RWPE2 (cell line): Measurements from ENCODE around the gene FCRLB.
A peak's percentile ranks its signal among the peaks of the same experiment; 100 is the strongest.

ENCODE experiments used
- ATAC-seq: fragments of 200-7000 bp; cut with Tn5 transposase; 3 replicates; pipeline ENCODE4 v1.9.1; 2021; ENCODE audit warnings: low read depth
- DNase-seq: peaks from one replicate; pipeline ENCODE4 v3.0.0-alpha.2; 2020; ENCODE audit warnings: low spot score
- H3K27ac ChIP-seq: fragments of 450-650 bp; 2 replicates; pipeline ENCODE4 v1.5.1; 2017; ENCODE audit warnings: mild to moderate bottlenecking; ENCODE audit not compliant: poor library complexity, severe bottlenecking
- H3K27me3 ChIP-seq: fragments of 250-450 bp; sonication (Bioruptor Pico); 2 replicates; pipeline ENCODE4 v1.5.1; 2021; ENCODE audit warnings: mild to moderate bottlenecking, moderate library complexity; ENCODE audit not compliant: insufficient read depth, poor library complexity, severe bottlenecking
- H3K36me3 ChIP-seq: fragments of 250-450 bp; sonication (Bioruptor Pico); 2 replicates; pipeline ENCODE4 v1.5.1; 2020; ENCODE audit warnings: low read depth, mild to moderate bottlenecking, moderate library complexity
- H3K4me1 ChIP-seq: fragments of 250-450 bp; sonication (Bioruptor Pico); 2 replicates; pipeline ENCODE4 v1.5.1; 2021; ENCODE audit warnings: mild to moderate bottlenecking, moderate library complexity; ENCODE audit not compliant: insufficient read depth, poor library complexity, severe bottlenecking
- H3K4me3 ChIP-seq: fragments of 250-450 bp; sonication (Bioruptor Pico); 2 replicates; pipeline ENCODE4 v1.5.1; 2021; ENCODE audit warnings: mild to moderate bottlenecking, moderate library complexity; ENCODE audit not compliant: severe bottlenecking
- H3K9me3 ChIP-seq: fragments of 250-450 bp; sonication (Bioruptor Pico); 2 replicates; pipeline ENCODE4 v1.5.1; 2021; ENCODE audit warnings: mild to moderate bottlenecking, moderate library complexity; ENCODE audit not compliant: severe bottlenecking
- TF ChIP-seq, protein P1 (sequence below): fragments of 450-650 bp; IDR thresholded peaks from one replicate; pipeline ENCODE4 v1.5.1; 2017; ENCODE audit warnings: mild to moderate bottlenecking, moderate library complexity; ENCODE audit not compliant: poor library complexity, severe bottlenecking

Gene FCRLB

DNA sequence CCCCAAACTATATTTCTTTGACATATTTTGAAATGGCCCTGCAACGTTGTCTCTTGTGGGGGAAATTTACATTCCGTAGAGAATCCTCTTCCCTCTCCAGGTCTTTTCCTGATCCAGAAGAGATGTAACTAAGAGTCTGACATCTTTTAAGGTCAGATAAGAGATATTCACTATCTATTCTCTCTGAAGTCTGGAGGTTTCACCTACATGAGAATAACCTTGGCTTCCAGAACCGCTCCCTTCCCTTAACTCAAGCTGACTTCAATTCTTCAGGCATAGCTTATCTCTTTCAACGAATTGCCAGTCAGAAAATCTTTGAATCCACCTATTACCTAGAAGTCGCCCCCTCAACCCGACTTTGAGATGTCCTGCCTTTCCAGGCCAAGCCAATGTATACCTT lies 9.9 kb downstream of the FCRLB start:
- DNase-seq (no peak), ATAC-seq (no peak)
- Histone ChIP-seq H3K27me3 (no peaks in the 10 kb centered on the region), H3K27ac (peak overlapping the region; percentile 92), H3K4me3 (no peak overlapping the region), H3K9me3 (no peaks in the 10 kb centered on the region), H3K4me1 (peaks cover 48% of the 10 kb centered on the region), H3K36me3 (no peaks in the 10 kb centered on the region)
- TF ChIP-seq, protein P1, sequence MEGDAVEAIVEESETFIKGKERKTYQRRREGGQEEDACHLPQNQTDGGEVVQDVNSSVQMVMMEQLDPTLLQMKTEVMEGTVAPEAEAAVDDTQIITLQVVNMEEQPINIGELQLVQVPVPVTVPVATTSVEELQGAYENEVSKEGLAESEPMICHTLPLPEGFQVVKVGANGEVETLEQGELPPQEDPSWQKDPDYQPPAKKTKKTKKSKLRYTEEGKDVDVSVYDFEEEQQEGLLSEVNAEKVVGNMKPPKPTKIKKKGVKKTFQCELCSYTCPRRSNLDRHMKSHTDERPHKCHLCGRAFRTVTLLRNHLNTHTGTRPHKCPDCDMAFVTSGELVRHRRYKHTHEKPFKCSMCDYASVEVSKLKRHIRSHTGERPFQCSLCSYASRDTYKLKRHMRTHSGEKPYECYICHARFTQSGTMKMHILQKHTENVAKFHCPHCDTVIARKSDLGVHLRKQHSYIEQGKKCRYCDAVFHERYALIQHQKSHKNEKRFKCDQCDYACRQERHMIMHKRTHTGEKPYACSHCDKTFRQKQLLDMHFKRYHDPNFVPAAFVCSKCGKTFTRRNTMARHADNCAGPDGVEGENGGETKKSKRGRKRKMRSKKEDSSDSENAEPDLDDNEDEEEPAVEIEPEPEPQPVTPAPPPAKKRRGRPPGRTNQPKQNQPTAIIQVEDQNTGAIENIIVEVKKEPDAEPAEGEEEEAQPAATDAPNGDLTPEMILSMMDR: no peak

DNA sequence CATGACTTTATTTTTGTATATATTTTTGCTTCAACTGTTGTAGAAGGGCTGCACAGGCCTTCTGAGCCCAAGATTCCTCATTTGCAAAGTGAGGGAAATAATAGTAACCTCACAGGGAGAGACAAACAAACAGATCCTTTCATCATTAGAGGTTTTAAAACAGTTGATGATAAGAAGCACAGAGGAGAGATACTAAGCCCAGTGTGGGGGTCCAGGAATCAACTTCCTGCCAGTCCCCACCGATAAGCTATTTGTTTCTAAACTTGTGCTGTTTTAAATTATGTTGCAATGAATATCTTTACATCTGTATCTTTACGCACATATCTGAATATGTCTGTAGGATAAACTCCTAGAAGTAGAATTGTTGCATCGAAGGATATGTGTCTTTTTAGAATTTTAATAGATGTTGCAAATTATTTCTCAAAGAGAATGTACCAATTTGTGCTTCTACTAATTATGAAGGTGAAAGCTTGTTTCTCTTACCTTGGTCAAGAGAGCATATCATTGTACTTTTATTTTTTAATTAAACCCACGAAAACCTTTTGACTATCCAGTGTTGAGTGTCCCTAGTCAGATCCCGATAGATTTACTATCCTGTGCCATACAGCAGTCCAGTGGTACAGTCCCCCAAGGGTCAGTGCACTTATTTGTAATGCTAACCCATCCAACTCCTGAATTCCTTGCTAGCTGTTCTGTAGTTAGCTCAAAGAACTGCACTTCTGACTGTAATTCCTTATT lies 10.8 kb downstream of the FCRLB start:
- Histone ChIP-seq H3K4me3 (no peak overlapping the region), H3K9me3 (no peaks in the 10 kb centered on the region), H3K27me3 (no peaks in the 10 kb centered on the region), H3K4me1 (peaks cover 57% of the 10 kb centered on the region), H3K36me3 (no peaks in the 10 kb centered on the region), H3K27ac (peak overlapping the region; percentile 92)
- ATAC-seq: no peak
- DNase-seq: no peak
- TF ChIP-seq, protein P1: no peak

DNA sequence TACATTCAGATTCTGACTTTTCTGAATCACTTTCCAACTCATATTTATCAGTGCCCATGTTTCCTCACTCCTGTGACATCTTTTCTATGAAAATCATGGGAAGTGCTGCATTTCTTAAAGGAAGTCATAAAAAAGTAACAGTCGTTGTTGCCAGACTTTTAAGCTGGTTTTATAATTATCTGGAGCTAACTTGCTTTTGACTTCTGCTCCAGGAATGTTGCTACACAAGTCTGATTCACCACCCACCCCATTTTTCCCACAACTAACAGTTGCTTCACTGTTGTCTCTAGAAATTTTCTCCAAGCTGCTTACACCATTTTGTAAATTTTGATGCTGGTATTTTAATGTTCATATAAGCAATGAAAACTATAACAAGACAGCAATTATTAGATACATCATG lies 12.2 kb downstream of the FCRLB start:
- TF ChIP-seq, protein P1: no peak
- no peak for DNase-seq

DNA sequence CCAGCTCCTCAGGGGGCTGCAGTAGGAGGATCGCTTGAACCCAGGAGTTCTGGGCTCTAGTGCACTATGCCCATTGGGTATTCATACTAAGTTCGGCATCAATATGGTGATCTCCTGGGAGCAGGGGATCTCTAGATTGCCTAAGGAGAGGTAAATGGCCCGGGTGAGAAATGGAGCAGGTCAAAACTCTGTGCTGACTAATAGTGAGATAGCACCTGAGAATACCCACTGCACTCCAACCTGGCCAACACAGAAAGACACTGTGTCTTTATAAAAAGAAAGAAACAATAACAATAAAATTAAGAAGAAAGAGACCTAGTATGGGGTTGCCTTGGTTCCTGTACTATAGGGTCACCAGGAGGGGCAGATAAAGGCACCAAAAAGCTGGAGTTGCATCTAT lies 14.5 kb downstream of the FCRLB start:
- Histone ChIP-seq H3K4me3 (no peak overlapping the region), H3K27me3 (no peaks in the 10 kb centered on the region), H3K27ac (peak overlapping the region; percentile 92), H3K36me3 (no peaks in the 10 kb centered on the region), H3K4me1 (peaks cover 46% of the 10 kb centered on the region), H3K9me3 (no peaks in the 10 kb centered on the region)
- DNase-seq (no peak), ATAC-seq (no peak)
- TF ChIP-seq, protein P1: no peak

More for the DNA sequence above, 12.2 kb downstream of the FCRLB start:
- Histone ChIP-seq H3K9me3 (no peaks in the 10 kb centered on the region), H3K4me3 (no peak overlapping the region), H3K4me1 (peaks cover 57% of the 10 kb centered on the region), H3K36me3 (no peaks in the 10 kb centered on the region), H3K27me3 (no peaks in the 10 kb centered on the region), H3K27ac (peak overlapping the region; percentile 92)
- peak; percentile 65 for ATAC-seq

DNA sequence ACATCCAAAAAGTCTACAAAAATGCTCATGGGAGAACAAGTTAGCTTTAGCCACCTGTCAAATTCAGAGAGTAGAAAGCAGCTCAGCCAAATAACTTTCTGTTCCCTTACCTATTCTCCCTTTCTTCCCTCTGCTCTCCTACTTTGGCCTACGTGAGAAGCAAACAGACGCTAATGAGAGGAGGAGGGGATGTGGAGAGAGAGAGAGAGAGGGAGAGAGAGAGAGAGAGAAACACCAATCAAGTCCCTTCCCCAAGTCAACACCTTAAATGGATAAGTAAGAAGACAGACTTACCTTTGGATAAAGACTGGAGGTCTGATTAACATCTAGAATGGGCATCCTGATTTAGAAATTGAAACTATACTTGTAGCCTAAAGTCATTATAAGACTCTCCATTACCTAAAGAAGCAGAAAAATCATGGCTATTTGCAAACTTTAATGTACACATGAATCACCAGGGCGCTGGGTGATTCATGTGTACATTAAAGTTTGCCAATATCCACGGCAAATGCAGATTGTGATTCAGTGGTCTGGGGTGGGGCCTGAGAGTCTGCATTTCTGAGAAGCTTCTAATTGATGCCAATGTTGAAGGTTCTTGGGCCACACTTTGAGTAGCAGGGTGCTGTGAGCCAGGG lies 15.1 kb downstream of the FCRLB start:
- peak; percentile 63 for ATAC-seq
- H3K27ac ChIP-seq: peak overlapping the region; percentile 92
- TF ChIP-seq, protein P1: no peak
- DNase-seq: no peak
- H3K4me1 ChIP-seq: peaks cover 40% of the 10 kb centered on the region
- H3K9me3 ChIP-seq: no peaks in the 10 kb centered on the region
- no peaks in the 10 kb centered on the region for H3K36me3 ChIP-seq
- H3K4me3 ChIP-seq: no peak overlapping the region
- H3K27me3 ChIP-seq: no peaks in the 10 kb centered on the region
